Brain microvascular endothelial cell (primary cell): Measurements from ENCODE around the gene NTM.

ENCODE experiments used
- DNase-seq: peaks from one replicate; pipeline ENCODE4 v3.0.0-alpha.2; 2020
- H3K27ac ChIP-seq: fragments of 250-450 bp; sonication (Bioruptor Pico); 2 replicates; pipeline ENCODE4 v1.5.1; 2020; ENCODE audit warnings: mild to moderate bottlenecking, moderate library complexity
- H3K27me3 ChIP-seq: fragments of 250-450 bp; sonication (Bioruptor Pico); replicated peaks from 2 replicates; pipeline ENCODE4 v1.5.1; 2020; ENCODE audit warnings: mild to moderate bottlenecking
- H3K36me3 ChIP-seq: fragments of 250-450 bp; sonication (Bioruptor Pico); replicated peaks from 2 replicates; pipeline ENCODE4 v1.5.1; 2020; ENCODE audit warnings: mild to moderate bottlenecking
- H3K4me3 ChIP-seq: 2 replicates; pipeline ENCODE4 v1.5.1; 2011; ENCODE audit warnings: low read depth, mild to moderate bottlenecking, control low read depth, low read length, moderate library complexity
- CTCF ChIP-seq: IDR thresholded peaks from 2 replicates; pipeline ENCODE4 v1.5.1; 2011; ENCODE audit warnings: low read depth, mild to moderate bottlenecking, moderate library complexity, low read length, control low read depth, inconsistent platforms; ENCODE audit errors: missing control alignments
- in situ Hi-C: cut with HindIII; loops from 2 replicates; pipeline ENCODE4 v1.10.0; 2017; ENCODE audit warnings: low sequenced_read_pairs, low pct_ligation_motif_present

The NTM gene

GRCh38 chr11:132244846-132245245 lies 874.4 kb downstream of the NTM start:
- DNase-seq, result no peak
- in situ Hi-C loops, result no loop called here
- Histone ChIP-seq H3K36me3 (no peaks in the 10 kb centered on the region), H3K27me3 (no peaks in the 10 kb centered on the region), H3K4me3 (no peak overlapping the region), H3K27ac (no peak overlapping the region)
- TF ChIP-seq CTCF, result no peak

- Histone ChIP-seq H3K27me3 (no peaks in the 10 kb centered on the region), H3K36me3 (no peaks in the 10 kb centered on the region), H3K27ac (no peak overlapping the region), H3K4me3 (no peak overlapping the region)
- DNase-seq, result no peak
- no peak for TF ChIP-seq CTCF
- in situ Hi-C loops, result no loop called here
These were observed 875.3 kb downstream of the NTM start for GRCh38 chr11:132245403-132246385.

- Histone ChIP-seq H3K4me3 (no peak overlapping the region), H3K27me3 (no peaks in the 10 kb centered on the region), H3K27ac (no peak overlapping the region), H3K36me3 (no peaks in the 10 kb centered on the region)
- no peak for DNase-seq
- in situ Hi-C loops, result no loop called here
- TF ChIP-seq CTCF, result no peak
These were observed 878.2 kb downstream of the NTM start for GRCh38 chr11:132248580-132248979.

GRCh38 chr11:132249256-132249655 lies 878.8 kb downstream of the NTM start:
- no peaks in the 10 kb centered on the region for H3K36me3 ChIP-seq
- H3K27me3 ChIP-seq, result no peaks in the 10 kb centered on the region
- no peak overlapping the region for H3K4me3 ChIP-seq
- TF ChIP-seq CTCF, result no peak
- no peak for DNase-seq
- in situ Hi-C loops, result no loop called here
- no peak overlapping the region for H3K27ac ChIP-seq

GRCh38 chr11:132251061-132251460 lies 880.6 kb downstream of the NTM start:
- Histone ChIP-seq H3K36me3 (no peaks in the 10 kb centered on the region), H3K27ac (no peak overlapping the region), H3K4me3 (no peak overlapping the region), H3K27me3 (no peaks in the 10 kb centered on the region)
- no peak for DNase-seq
- no peak for TF ChIP-seq CTCF
- in situ Hi-C loops, result no loop called here
